WI38 (cell line): ENCODE results near the gene TCEAL9.
"Not testable (repeated sequence)": the region's sequence is repeated elsewhere in the genome, so short reads cannot be mapped to it uniquely, and the experiment has no call there.

ENCODE experiments used
- H3K4me3 ChIP-seq: 2 replicates; pipeline ENCODE4 v1.5.1; 2011; ENCODE audit warnings: low read depth, mild to moderate bottlenecking, control low read depth, low read length
- CTCF ChIP-seq: IDR thresholded peaks from 2 replicates; pipeline ENCODE4 v1.5.1; 2012; ENCODE audit warnings: low read depth, mild to moderate bottlenecking, control low read depth, low read length

The TCEAL9 gene

DNA sequence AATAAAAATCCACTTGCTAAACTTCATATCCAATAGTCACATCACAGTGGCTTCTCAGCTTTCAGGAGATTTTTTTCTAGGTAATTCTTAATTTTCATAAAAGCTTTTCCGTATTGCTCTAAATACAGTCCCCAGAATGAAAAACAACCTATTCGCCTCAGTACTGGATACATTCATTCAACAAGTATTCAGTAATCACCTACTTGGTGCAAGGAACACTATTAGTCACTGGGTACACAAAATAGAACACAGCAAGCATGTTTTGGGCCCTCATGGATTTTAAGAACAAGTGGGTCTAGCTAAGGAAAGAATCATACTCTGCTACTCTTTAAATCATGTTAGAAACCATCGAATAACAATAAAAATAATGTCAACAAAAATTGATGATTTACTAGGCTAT is 17.3 kb downstream of the TCEAL9 start:
- no peak overlapping the region for H3K4me3 ChIP-seq
- no peak for TF ChIP-seq CTCF

GRCh38 chrX:103376118-103376978 is 20.0 kb downstream of the TCEAL9 start, which contains the start of gene BEX3:
Gene BEX3, plus strand, starts transcription at chrX:103376538. Its CDS starts 984 bp downstream, at chrX:103377522.
- H3K4me3 ChIP-seq: peak within 1 kb of the TSS; percentile 70
- no peak for TF ChIP-seq CTCF

DNA sequence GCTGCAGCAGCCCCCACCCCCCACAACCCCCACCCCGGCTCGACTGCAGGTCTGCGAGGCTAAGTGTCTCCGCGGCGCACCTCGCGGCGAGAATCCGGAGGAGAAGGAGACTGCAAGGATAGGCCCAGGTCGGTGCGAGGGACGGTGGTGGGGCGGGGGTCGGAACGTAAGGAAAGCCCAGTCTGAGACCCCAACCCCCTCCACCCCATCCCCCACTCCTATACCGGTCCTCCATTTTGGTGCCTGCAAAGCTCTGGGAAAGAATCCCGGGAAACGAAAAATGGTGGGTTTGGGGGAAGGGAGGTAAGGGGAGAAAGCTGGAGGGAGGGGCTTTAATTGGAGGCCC is 20.6 kb downstream of the TCEAL9 start:
- H3K4me3 ChIP-seq: peak overlapping the region; percentile 70

GRCh38 chrX:103378990-103379389 is 22.7 kb downstream of the TCEAL9 start:
- TF ChIP-seq CTCF: no peak
- no peak overlapping the region for H3K4me3 ChIP-seq

More for the DNA sequence above, 20.6 kb downstream of the TCEAL9 start:
- no peak for TF ChIP-seq CTCF

DNA sequence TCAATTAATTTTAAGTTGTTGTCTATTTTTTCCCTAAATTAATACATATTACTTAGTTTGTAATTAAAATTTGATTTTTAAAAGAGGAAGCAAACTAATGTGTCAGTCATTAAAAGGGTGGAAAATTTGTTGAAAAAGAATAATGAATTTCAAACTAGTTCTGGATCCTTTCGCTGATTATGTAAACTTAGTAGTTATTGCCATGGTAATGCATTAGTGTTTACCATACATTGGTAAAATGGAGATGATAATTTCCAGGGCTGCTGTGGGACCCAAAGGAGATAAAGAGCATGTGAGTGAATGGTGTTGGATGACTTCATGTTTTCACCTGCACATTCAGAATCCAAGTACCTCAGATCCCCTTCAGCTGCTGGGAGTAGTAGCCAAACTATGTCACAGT is 26.6 kb downstream of the TCEAL9 start:
- TF ChIP-seq CTCF: no peak
- no peak overlapping the region for H3K4me3 ChIP-seq

DNA sequence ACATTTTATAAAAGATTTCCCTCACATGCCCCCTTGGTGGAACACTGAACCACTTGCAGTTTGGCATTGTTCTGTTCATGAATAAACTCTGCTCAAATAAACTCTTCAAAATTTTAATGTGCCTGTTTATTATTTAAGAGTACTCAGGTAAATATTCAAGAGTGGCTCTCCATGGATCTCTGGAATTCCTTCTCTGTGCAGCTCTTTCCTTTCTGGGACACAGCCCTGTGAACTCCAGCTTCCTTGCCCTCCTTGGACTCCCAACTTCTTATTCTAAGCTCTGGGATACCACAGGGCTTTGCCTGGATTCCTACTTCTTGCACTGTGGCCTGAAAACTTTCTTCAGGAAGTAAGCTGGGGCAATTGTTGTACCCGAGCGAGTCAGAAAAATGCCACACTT is 28.4 kb downstream of the TCEAL9 start:
- H3K4me3 ChIP-seq: no peak overlapping the region
- no peak for TF ChIP-seq CTCF

- H3K4me3 ChIP-seq: not testable (repeated sequence)
These were observed 29.1 kb downstream of the TCEAL9 start for GRCh38 chrX:103385283-103385830.
